ENCODE results near the gene KCTD13. TPM values are rescaled to one million over a fixed set of nuclear protein-coding genes. Genes with fewer than 3 reads are reported as not detected.
A peak's percentile ranks its signal among the peaks of the same experiment; 100 is the strongest.

The KCTD13 gene, protein sequence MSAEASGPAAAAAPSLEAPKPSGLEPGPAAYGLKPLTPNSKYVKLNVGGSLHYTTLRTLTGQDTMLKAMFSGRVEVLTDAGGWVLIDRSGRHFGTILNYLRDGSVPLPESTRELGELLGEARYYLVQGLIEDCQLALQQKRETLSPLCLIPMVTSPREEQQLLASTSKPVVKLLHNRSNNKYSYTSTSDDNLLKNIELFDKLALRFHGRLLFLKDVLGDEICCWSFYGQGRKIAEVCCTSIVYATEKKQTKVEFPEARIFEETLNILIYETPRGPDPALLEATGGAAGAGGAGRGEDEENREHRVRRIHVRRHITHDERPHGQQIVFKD
- total RNA-seq (2021) = 16.8 and 18.3 TPM in 2 replicates
- long read RNA-seq, transcript KCTD13-208 (6 exons, 2,528 nt) = major isoform, 21 of 40 reads
- long read RNA-seq, partial matches to known transcripts = 5 of 40 reads
- long read RNA-seq, other reads (novel, unspliced or antisense) = 13 of 40 reads

DNA sequence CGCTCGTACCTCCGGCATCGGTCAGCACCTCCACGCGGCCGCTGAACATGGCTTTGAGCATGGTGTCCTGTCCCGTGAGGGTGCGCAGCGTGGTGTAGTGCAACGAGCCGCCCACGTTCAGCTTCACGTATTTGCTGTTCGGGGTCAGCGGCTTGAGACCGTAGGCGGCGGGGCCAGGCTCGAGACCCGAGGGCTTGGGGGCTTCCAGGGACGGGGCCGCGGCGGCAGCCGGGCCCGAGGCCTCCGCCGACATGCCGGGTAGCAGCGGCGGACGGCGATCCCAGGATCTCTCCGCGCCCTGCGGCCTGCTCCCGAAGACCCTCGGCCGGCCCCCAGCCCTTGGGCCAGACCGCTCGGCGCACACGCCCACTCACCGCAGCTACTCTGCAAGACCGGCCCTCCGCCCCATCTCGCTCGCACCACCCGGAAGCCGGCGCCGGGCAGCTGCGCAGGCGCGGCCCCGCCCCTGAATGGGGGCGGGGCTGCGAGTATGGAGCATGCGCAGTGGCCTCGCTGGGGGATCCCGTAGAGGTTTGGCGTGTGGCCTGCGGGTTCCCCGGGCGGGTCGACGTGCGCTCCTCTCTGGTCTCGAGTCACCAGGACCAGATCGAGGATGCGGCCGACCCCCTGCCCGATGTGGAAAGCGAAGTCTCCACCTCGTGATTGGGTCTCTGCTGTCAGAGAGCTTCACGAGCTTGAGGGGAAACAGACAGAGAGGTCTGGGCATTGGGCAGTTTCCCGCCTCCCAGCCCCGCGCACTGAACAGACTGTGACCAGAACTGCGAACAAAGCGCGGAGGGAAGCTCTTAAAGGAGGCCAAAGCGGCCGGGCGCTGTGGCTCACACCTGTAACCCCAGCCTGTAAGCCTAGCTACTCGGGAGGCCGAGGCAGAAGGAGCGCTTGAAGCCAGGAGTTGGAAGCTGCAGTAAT is at the start of gene KCTD13:
KCTD13 (minus strand) TSS at position 446 of the 930 bp plus-strand sequence; CDS start at position 253, 193 bp downstream.
- peak within 1 kb of the TSS; percentile 51 for H2BK120ac ChIP-seq (ENCODE audit: low read depth, low read length, poor library complexity, severe bottlenecking)
- DNase-seq = peak; percentile 93
- H3K36me3 Mint-ChIP-seq (ENCODE audit: insufficient read depth in 1 of 3, low read depth in 3 of 3) = peaks cover 2 to 18% (median 12%) of the 10 kb centered on the region in 3 experiments; a peak in 6 of 7 replicates
- H4K5ac ChIP-seq (ENCODE audit: insufficient read length, low read depth, low read length) = peak within 1 kb of the TSS; percentile 56
- no peak within 1 kb of the TSS for H2BK12ac ChIP-seq (ENCODE audit: insufficient read length, low read depth, low read length)
- H3T11ph ChIP-seq (ENCODE audit: low read length) = no peak within 1 kb of the TSS
- peaks cover 21 to 30% of the 10 kb centered on the region in 2 experiments for H3K4me1 Mint-ChIP-seq
- peak within 1 kb of the TSS; percentile 93 to 98 (median 98); a peak in 4 of 7 replicates for H3K27ac Mint-ChIP-seq
- no peaks in the 10 kb centered on the region for H3K79me1 ChIP-seq (ENCODE audit: insufficient read depth, low read depth, low read length, poor library complexity, severe bottlenecking)
- H3K9me3 Mint-ChIP-seq = no peaks in the 10 kb centered on the region
- no peak within 1 kb of the TSS for H2BK15ac ChIP-seq (ENCODE audit: low read depth, low read length)
- no peak within 1 kb of the TSS for H3K27ac ChIP-seq (ENCODE audit: insufficient read length, low read depth, low read length)
- peak within 1 kb of the TSS; percentile 44 for H2AK5ac ChIP-seq (ENCODE audit: insufficient read length, low read length)
- no peak within 1 kb of the TSS for H4K91ac ChIP-seq (ENCODE audit: insufficient read length, low read depth, low read length)
- no peaks in the 10 kb centered on the region for H3K9me3 ChIP-seq (ENCODE audit: control insufficient read depth, low read depth, low read length)
- peak within 1 kb of the TSS; percentile 92 for H3K14ac ChIP-seq (ENCODE audit: insufficient read depth, low read length)
- H3K27me3 Mint-ChIP-seq (ENCODE audit: low read depth) = no peaks in the 10 kb centered on the region
- peak within 1 kb of the TSS; percentile 9 for H2AFZ ChIP-seq (ENCODE audit: low read length)
- no peak within 1 kb of the TSS; the same call in 1 of the 2 replicates for H3K4ac ChIP-seq (ENCODE audit: low read depth, low read length)
- peak within 1 kb of the TSS; percentile 90 for H3K4me2 ChIP-seq (ENCODE audit: insufficient read depth, insufficient read length, low read length)
- no peak within 1 kb of the TSS for H3K56ac ChIP-seq (ENCODE audit: insufficient read length, low read depth, low read length)
- H3K23ac ChIP-seq (ENCODE audit: insufficient read length, low read depth, low read length) = no peak within 1 kb of the TSS
- H3K9ac ChIP-seq (ENCODE audit: extremely low read depth, insufficient read length, low read length) = peak within 1 kb of the TSS; percentile 91
- H4K20me1 ChIP-seq (ENCODE audit: control insufficient read depth, insufficient read depth, insufficient read length) = no peaks in the 10 kb centered on the region
- no peak within 1 kb of the TSS for H2BK5ac ChIP-seq (ENCODE audit: insufficient read length, low read length)
- H3K4me1 ChIP-seq (ENCODE audit: insufficient read depth, low read length) = peaks cover 8% of the 10 kb centered on the region; the same call in 1 of the 2 replicates
- H3K18ac ChIP-seq (ENCODE audit: insufficient read length, low read depth, low read length) = peak within 1 kb of the TSS; percentile 92
- peak within 1 kb of the TSS; percentile 89 to 96 for H3K4me3 Mint-ChIP-seq
- no peaks in the 10 kb centered on the region for H3K27me3 ChIP-seq (ENCODE audit: insufficient read depth, low read length)
- peak within 1 kb of the TSS; percentile 30 for H4K8ac ChIP-seq (replicated peaks; ENCODE audit: insufficient read length, low read depth, low read length)
- H3K23me2 ChIP-seq (ENCODE audit: insufficient read length, low read depth, low read length, poor library complexity, severe bottlenecking) = peaks cover 20% of the 10 kb centered on the region
- H3K79me2 ChIP-seq (ENCODE audit: insufficient read depth, low read length) = no peaks in the 10 kb centered on the region
- WGBS (ENCODE audit: extremely low coverage, insufficient read length, low lambda C conversion rate) = no CpG with 5 or more reads among the region's 89 CpGs
- TF ChIP-seq, protein P1, sequence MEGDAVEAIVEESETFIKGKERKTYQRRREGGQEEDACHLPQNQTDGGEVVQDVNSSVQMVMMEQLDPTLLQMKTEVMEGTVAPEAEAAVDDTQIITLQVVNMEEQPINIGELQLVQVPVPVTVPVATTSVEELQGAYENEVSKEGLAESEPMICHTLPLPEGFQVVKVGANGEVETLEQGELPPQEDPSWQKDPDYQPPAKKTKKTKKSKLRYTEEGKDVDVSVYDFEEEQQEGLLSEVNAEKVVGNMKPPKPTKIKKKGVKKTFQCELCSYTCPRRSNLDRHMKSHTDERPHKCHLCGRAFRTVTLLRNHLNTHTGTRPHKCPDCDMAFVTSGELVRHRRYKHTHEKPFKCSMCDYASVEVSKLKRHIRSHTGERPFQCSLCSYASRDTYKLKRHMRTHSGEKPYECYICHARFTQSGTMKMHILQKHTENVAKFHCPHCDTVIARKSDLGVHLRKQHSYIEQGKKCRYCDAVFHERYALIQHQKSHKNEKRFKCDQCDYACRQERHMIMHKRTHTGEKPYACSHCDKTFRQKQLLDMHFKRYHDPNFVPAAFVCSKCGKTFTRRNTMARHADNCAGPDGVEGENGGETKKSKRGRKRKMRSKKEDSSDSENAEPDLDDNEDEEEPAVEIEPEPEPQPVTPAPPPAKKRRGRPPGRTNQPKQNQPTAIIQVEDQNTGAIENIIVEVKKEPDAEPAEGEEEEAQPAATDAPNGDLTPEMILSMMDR (conservative IDR thresholded peaks at IDR 0.05) = no peak
- H2BK20ac ChIP-seq (ENCODE audit: low read depth, low read length, poor library complexity, severe bottlenecking) = no peak within 1 kb of the TSS

Measured in H9 (cell line).